ENCODE results near the gene AP1G1.

DNA sequence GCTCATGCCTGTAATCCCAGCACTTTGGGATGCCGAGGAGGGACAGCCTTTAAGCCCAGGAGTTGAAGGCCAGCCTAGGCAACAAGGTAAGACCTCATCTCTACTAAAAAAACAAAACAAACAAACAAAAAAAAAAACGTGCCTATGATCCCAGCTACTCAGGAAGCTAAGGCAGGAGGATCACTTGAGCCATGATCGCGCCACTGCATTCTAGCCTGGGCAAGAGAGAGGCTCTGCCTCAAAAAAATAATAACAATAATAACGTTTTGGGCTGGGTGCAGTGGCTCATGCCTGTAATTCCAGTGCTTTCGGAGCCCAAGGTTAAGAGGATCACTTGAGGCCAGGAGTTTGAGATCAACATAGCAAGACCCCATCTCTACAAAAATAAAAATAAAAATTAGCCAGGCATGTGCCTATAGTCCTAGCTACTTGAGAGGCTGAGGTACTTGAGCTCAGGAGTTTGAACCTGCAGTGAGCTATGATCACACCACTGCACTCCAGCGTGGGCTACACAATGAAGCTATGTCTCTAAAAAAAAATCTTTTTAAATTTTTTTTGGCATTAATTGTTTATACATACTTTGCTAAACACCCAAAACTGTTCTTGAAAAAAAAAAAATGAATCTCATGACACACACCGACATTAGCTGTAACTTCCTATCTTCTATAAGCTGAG, 87.4 kb downstream of the AP1G1 start:
- TF ChIP-seq, protein P1, sequence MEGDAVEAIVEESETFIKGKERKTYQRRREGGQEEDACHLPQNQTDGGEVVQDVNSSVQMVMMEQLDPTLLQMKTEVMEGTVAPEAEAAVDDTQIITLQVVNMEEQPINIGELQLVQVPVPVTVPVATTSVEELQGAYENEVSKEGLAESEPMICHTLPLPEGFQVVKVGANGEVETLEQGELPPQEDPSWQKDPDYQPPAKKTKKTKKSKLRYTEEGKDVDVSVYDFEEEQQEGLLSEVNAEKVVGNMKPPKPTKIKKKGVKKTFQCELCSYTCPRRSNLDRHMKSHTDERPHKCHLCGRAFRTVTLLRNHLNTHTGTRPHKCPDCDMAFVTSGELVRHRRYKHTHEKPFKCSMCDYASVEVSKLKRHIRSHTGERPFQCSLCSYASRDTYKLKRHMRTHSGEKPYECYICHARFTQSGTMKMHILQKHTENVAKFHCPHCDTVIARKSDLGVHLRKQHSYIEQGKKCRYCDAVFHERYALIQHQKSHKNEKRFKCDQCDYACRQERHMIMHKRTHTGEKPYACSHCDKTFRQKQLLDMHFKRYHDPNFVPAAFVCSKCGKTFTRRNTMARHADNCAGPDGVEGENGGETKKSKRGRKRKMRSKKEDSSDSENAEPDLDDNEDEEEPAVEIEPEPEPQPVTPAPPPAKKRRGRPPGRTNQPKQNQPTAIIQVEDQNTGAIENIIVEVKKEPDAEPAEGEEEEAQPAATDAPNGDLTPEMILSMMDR (IDR thresholded peaks at IDR 0.05): no peak
- no peak for TF ChIP-seq POLR2A (IDR thresholded peaks at IDR 0.05)
